NB4 (cell line): ENCODE measurements around the gene SEMA4A.

ENCODE experiments used
- CTCF ChIP-seq: IDR thresholded peaks from one replicate; pipeline ENCODE4 v1.5.1; 2012; ENCODE audit warnings: low read depth, low read length
- POLR2A ChIP-seq: IDR thresholded peaks from 2 replicates; pipeline ENCODE4 v1.6.1; 2011; ENCODE audit warnings: mild to moderate bottlenecking; ENCODE audit not compliant: insufficient read length; ENCODE audit errors: extremely low read depth

DNA sequence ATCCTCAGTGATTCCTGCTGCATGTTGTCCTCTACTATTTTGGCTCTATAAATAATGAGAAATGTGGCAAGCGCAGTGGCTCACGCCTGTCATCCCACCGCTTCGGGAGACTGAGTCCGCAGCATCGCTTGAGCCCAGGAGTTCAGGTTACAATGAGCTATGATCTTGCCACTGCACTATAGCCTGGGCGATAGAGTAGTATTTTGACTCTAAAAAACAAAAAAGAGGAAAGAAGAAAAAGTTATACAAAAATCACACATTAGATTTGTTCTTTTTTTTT is 39.8 kb downstream of the SEMA4A start:
- TF ChIP-seq POLR2A (no peak), CTCF (no peak)
